GM12873 (cell line): Measurements from ENCODE around the gene ELL2.

ENCODE experiments used
- CTCF ChIP-seq: IDR thresholded peaks from 2 replicates; pipeline ENCODE4 v1.5.1; 2012; ENCODE audit warnings: low read depth, mild to moderate bottlenecking, moderate library complexity, low read length, control low read depth; ENCODE audit not compliant: insufficient read depth; ENCODE audit errors: missing control alignments

The ELL2 gene

DNA sequence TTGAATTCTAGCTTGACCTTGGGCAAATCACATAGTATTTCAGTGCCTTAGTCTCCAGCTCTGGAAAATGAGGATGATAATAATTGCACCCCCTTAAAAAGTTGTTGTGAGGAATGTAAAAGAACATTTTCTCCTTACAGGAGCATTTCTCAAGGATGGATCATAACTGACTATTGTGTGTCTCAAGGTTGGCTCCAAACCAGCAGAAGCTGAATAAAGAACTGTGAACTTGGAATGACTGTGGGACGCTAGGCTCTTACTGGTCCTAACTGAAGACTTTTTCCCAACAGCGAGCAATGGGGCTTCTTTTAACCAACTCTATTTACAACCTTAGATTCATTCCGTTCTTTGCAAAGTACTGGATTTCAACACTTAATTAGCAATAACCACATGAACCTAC lies 113.0 kb downstream of the ELL2 start:
- no peak for TF ChIP-seq CTCF

GRCh38 chr5:95847261-95847592 lies 114.4 kb downstream of the ELL2 start:
- no peak for TF ChIP-seq CTCF

GRCh38 chr5:95846554-95847260 lies 114.9 kb downstream of the ELL2 start:
- TF ChIP-seq CTCF, result peak; percentile 92

DNA sequence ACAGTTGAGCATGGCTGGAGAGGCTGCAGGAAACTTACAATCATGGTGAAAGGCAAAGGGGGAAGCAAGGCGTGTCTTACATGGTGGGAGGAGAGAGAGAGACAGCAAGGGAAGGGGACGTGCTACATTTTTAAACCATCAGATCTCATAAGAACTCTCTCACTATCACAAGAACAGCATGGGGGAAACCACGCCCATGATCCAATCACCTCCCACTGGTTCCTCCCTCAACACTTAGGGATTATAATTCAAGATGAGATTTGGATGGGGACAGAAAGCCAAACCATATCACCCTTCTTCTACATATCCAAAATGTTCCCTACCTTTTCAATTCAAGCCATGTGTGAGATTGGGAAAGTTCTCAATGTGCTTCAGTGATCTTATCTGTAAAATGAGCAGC lies 116.3 kb downstream of the ELL2 start:
- no peak for TF ChIP-seq CTCF

GRCh38 chr5:95843733-95844223 lies 117.9 kb downstream of the ELL2 start:
- TF ChIP-seq CTCF, result no peak

DNA sequence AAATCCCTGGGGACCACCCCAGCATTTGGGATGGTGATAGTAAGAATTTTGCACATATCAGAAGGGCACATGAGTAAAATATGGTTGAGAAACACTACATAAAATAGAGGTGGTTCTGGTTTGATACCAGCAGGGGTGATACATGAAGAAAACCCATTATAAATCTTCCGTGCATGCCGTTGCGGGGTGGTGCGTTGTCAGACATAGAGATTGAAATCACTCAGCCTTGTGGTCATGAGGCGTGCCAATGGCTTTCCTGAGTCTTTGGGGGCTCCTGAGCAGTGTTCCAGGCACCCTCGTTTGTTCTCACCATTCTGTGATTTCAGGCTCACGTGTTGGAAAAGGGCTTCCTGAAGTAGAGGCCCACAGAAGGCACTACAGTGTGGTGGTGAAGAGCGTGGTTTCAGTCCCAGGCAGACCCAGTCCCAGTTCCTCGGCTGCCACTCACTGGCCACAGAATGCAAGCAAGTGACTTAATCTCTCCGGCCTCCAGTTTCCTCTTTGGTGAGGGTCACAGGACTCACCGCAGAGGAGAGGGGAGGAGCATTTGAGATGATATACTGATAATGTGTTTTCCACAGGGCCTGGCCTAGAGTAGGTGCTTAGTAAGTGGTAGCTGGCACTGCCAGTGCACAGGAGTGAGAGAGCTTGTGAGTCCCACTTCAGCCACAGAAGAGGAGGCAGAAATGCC lies 118.7 kb downstream of the ELL2 start:
- peak; percentile 53 for TF ChIP-seq CTCF

GRCh38 chr5:95841914-95842812 lies 119.5 kb downstream of the ELL2 start:
- no peak for TF ChIP-seq CTCF
